ENCODE results near the gene KPRP. TPM values are rescaled to one million over a fixed set of nuclear protein-coding genes. Genes with fewer than 3 reads are reported as not detected.

Gene KPRP
- total and polyA plus RNA-seq, 2 of the 13 experiments (the other 11 are each of a cell fraction or from before 2014, with no cell fraction given), result not detected

DNA sequence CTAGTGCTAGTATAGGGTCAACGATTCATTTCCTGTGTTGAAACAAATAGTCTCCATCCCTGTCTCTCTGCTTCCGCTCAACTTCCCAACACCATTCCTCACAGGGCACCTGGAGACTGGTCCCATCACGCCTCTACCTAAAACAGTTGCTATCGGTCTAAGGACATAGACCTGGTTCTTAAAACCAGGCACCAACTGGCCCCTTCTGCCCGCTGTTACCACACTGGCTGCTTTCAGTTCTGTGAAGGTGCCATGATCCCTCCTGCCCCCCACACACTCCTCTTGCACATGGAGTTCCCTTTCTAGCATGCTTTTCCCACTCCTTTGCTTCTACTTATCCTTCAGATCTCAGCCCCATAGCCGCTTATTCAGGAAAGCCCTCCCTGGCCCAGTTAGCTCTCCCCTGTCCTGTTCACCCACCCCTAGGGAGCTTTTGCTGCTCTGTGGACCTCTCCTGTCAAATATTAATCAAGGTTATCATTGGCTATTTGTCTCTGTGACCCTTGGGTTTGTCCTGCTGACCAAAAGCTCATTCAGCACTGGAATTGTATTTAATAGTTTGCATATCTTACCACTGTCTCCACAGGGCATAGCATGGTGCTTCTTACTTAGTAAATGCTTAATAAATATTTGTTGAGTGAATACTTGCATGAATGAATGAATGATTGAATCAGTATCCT is 11.9 kb upstream of the KPRP start:
- intact Hi-C loops (cut with micrococcal nuclease; ENCODE audit: unreplicated experiment), result no loop called here
- Histone ChIP-seq H2AFZ (ENCODE audit: low read length) (no peak overlapping the region), H3K79me2 (ENCODE audit: insufficient read depth, low read length) (no peaks in the 10 kb centered on the region), H3K4me1 (ENCODE audit: insufficient read depth, low read length) (peaks cover 27% of the 10 kb centered on the region), H3K9ac (ENCODE audit: insufficient read depth, low read depth, low read length) (no peak overlapping the region), H3K9me3 (ENCODE audit: low read length) (no peaks in the 10 kb centered on the region), H3K36me3 (replicated peaks in 1 of 2; ENCODE audit: control insufficient read depth in 1 of 2, insufficient read depth in 2 of 2, low read length in 2 of 2) (no peaks in the 10 kb centered on the region), H3K4me2 (ENCODE audit: low read depth, low read length) (peak overlapping the region; percentile 53), H4K20me1 (ENCODE audit: insufficient read depth, low read length) (no peaks in the 10 kb centered on the region), H3K27ac (ENCODE audit: extremely low read length, insufficient read depth, low read length) (no peak overlapping the region), H3K4me3 (replicated peaks in 1 of 3; ENCODE audit: insufficient read depth in 1 of 3, low read depth in 2 of 3, low read length in 3 of 3) (no peak overlapping the region; a peak in 1 of 6 replicates), H3K27me3 (ENCODE audit: control insufficient read depth in 1 of 2, insufficient read depth in 2 of 2, low read length in 2 of 2) (no peaks in the 10 kb centered on the region)
- in situ Hi-C loops (cut with HindIII; ENCODE audit: extremely low pct_ligation_motif_present, low pct_unique_long_range_greater_than_20kb), result no loop called here
- DNase-seq (ENCODE audit: low spot score), result peak; percentile 36
- 46% methylated on average over 6 of the region's 6 CpGs for WGBS (ENCODE audit: low lambda C conversion rate)
- ATAC-seq, result peak; percentile 90
- ChIA-PET CTCF (ENCODE audit: low intra/inter-chr PET ratio, low total read pairs) (no interaction called here), POLR2A (no interaction called here)
- FAIRE-seq, result peak; percentile 49
- no TSS peak for BruUV-seq (replicated peaks)
- TF ChIP-seq, protein P1, sequence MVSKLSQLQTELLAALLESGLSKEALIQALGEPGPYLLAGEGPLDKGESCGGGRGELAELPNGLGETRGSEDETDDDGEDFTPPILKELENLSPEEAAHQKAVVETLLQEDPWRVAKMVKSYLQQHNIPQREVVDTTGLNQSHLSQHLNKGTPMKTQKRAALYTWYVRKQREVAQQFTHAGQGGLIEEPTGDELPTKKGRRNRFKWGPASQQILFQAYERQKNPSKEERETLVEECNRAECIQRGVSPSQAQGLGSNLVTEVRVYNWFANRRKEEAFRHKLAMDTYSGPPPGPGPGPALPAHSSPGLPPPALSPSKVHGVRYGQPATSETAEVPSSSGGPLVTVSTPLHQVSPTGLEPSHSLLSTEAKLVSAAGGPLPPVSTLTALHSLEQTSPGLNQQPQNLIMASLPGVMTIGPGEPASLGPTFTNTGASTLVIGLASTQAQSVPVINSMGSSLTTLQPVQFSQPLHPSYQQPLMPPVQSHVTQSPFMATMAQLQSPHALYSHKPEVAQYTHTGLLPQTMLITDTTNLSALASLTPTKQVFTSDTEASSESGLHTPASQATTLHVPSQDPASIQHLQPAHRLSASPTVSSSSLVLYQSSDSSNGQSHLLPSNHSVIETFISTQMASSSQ (IDR thresholded peaks at IDR 0.05; ENCODE audit: low read depth), result peak; percentile 74
- TF ChIP-seq, protein P1 (CRISPR knock-in tag; IDR thresholded peaks at IDR 0.05; ENCODE audit: borderline replicate concordance), result 0 out of 2 replicates have a peak, but pooled peaks have one; percentile 42
- TF ChIP-seq SOX5 (CRISPR knock-in tag; IDR thresholded peaks at IDR 0.05; ENCODE audit: borderline replicate concordance) (peak; percentile 67; the same call in 1 of the 2 replicates), SOX13 (IDR thresholded peaks at IDR 0.05) (no peak), SOX13 (CRISPR knock-in tag; conservative IDR thresholded peaks at IDR 0.05 in 1 of 2, IDR thresholded peaks at IDR 0.05 in 1 of 2) (peak in 1 of 2 experiments; percentile 86; a peak in 2 of 4 replicates), SOX6 (IDR thresholded peaks at IDR 0.05) (no peak), SOX6 (CRISPR knock-in tag; IDR thresholded peaks at IDR 0.05) (peak; percentile 82), GABPA (IDR thresholded peaks at IDR 0.05; ENCODE audit: low read depth, low read length) (no peak), GABPA (CRISPR knock-in tag; IDR thresholded peaks at IDR 0.05; ENCODE audit: low read depth) (peak; percentile 21; the same call in 1 of the 2 replicates), ZNF850 (CRISPR knock-in tag; conservative IDR thresholded peaks at IDR 0.05) (no peak), RARG (CRISPR knock-in tag; IDR thresholded peaks at IDR 0.05; ENCODE audit: low read depth) (no peak), NR2F2 (IDR thresholded peaks at IDR 0.05; ENCODE audit: borderline replicate concordance, low read depth) (peak; percentile 58; the same call in 1 of the 2 replicates), NR2F6 (IDR thresholded peaks at IDR 0.05) (peak; percentile 72), NR2F6 (CRISPR knock-in tag; IDR thresholded peaks at IDR 0.05) (no peak), NR2C2 (CRISPR knock-in tag; IDR thresholded peaks at IDR 0.05; ENCODE audit: borderline replicate concordance) (peak; percentile 52; the same call in 1 of the 2 replicates)
- TF ChIP-seq, protein P2, sequence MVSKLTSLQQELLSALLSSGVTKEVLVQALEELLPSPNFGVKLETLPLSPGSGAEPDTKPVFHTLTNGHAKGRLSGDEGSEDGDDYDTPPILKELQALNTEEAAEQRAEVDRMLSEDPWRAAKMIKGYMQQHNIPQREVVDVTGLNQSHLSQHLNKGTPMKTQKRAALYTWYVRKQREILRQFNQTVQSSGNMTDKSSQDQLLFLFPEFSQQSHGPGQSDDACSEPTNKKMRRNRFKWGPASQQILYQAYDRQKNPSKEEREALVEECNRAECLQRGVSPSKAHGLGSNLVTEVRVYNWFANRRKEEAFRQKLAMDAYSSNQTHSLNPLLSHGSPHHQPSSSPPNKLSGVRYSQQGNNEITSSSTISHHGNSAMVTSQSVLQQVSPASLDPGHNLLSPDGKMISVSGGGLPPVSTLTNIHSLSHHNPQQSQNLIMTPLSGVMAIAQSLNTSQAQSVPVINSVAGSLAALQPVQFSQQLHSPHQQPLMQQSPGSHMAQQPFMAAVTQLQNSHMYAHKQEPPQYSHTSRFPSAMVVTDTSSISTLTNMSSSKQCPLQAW (CRISPR knock-in tag; IDR thresholded peaks at IDR 0.05), result 0 out of 2 replicates have a peak, but pooled peaks have one; percentile 14
